Camera-type eye (tissue), 1 donor: Measurements from ENCODE around the gene HOXA11. TPM values are rescaled to one million over a fixed set of nuclear protein-coding genes. Genes with fewer than 3 reads are reported as not detected.

Experiments
- total RNA-seq: library from RNA; depleted of rRNA; stranded (reverse); fragments of >200 nt; gene quantifications from one replicate; pipeline ENCODE4 v1.2.3, GENCODE V29; 2014

Gene HOXA11
- total RNA-seq: not detected

DNA sequence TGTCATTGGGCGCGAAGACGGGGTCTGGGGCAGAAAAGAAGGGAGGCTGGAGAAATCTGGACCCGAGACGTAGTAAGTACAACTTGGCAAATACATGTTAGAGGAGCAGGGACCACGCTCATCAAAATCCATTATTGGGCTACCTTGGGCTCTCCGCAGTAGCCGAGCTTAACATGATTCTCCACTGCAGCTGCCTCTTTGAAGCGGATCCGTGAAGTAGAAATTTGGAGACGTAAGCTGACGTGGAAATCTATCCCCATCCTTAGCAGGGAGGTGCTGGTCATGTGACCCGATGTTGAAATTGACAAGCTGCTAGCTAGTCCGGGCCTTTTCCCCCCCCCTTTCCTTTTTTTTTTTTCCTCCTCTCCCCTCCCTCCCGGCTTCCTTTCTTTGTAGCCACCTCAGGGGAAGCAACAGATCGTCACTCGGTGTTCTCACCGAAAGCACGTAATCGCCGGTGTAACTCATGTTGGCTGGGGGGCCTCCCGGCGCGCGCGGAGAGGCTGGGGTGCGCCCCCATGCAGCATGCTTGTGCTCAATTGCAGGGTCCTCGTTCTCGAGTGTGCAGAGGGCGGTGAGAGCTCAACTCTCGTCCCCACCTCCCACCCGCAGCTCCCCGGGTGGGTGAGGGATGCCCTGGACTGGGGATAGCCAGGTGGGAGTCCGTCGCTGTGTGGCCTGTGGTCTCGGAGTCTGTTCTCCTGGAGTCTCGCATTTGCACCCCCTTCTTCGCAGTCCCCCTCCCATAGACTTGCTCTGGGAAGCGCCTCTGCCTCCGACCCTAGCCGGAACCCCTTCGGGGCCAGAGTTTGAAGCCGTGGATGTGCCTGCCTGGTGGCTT, at the start of gene HOXA11:
HOXA11 (minus strand) TSS at position 220 of the 841 bp plus-strand sequence; CDS start at position 132, 88 bp downstream.

DNA sequence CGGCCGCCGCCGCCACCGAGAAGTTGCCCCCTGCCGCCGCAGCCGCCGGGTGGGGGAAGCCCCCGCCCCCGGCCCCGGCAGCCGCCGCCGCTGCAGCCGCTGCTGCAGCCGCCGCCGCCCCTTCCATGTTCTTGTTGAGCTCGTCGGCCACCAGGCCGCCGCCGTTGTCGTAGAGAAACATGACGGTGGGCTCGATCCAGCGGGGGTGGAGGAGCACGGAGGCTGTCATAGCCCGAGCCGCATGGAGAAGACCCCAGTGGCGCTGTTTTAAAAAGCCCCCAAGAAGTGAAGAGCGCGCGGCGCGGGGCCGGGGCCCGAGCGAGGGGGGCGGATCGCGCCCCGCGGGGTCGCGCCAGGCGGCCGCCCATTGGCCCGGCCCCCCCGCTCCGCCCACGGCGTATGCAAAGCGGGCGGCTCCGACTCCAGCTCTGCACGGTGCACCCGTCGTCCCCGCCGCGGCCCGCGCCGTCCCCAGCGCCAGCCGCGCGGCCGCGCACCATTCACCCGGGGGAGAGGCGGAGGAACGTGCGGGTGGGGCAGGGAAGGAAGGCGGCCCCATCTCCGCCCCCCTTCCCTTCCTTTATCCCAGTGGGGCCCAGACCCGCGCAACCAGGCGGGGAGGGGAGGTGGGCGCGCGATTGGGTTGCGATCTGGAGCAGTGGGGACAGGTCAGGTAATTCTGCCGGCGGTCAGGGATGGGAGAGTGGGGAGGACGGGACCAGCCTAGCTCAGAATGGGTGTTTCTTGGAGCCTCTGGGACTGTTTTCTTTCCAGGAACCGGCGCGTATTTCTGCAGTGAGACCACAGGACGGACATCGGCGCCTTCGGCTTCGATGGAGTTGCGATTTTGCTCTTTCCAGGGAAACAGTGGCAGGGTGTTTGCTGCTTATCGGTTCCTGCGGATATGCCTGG, 15.1 kb upstream of the HOXA11 start, which contains the start of gene HOXA13:
HOXA13 (minus strand) TSS at position 243 of the 912 bp plus-strand sequence; CDS start at position 229, 14 bp downstream.

DNA sequence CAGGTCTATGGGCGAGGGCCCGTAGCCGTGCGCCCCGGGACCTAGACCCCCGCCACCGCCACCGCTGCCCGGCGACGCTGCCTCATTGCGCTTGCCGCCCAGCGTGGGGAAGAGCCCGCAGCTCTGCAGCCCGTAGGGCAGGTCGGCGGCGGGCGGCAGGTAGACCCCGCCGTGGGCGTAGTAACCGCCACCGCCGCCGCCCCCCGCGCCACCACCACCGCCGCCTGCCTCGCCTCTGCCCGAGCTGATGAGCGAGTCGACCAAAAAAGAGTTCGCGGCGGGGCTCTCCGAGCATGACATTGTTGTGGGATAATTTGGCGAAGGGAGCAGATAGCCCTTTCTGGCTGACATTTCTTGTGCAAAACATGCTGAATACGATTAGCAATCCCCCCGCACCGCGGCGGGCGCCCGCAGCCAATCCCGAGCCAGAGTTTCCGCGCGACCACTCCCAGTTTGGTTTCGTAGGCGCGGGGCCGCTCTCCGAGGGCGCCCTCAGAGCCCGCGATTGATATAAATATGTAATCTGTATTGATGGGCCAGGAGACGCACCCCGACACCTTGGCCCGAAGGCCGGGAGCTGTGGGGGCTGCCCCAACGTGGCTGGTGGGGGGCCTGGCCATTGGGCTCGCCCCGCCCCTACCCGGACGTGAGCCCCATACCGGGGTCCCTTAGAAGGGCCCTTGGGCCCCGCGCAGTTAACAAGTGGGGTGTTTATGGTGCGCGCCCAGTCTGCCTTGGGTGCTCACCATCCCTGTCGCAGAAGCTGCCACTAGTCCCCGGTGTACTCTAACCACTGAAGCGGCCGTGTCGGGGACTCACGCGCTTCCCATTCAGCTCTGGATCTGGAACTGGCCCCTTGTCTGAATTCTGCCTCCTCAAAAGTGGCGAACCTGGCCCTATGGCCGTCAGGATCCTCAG, 10.8 kb downstream of the HOXA11 start, which contains the start of gene HOXA10:
HOXA10 (minus strand) TSS at position 365 of the 918 bp plus-strand sequence; CDS start at position 351, 14 bp downstream.

DNA sequence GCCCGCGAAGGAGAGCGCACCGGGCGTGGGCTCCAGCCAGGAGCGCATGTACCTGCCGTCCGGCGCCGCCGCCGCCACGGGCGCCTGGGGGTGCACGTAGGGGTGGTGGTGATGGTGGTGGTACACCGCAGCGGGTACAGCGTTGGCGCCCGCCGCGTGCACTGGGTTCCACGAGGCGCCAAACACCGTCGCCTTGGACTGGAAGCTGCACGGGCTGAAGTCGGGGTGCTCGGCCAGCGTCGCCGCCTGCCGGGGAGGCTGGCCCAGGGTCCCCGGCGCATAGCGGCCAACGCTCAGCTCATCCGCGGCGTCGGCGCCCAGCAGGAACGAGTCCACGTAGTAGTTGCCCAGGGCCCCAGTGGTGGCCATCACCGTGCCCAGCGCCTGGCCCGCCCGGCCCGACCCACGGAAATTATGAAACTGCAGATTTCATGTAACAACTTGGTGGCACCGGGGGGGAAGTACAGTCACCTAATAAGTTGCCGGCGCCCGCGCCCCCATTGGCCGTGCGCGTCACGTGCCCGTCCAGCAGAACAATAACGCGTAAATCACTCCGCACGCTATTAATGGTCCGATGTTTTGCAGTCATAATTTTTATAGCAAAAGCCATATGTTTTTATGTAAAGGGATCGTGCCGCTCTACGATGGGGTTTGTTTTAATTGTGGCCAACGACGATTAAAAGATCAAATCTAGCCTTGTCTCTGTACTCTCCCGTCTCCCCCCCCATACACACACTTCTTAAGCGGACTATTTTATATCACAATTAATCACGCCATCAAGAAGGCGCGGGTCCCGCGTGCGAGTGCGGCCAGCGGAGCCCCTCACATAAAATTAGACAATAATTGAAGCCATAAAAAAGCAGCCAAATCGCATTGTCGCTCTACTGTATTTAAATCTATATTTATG, 19.7 kb downstream of the HOXA11 start, which contains the start of gene HOXA9:
HOXA9 (minus strand) TSS at position 449 of the 907 bp plus-strand sequence; CDS start at position 369, 80 bp downstream.

DNA sequence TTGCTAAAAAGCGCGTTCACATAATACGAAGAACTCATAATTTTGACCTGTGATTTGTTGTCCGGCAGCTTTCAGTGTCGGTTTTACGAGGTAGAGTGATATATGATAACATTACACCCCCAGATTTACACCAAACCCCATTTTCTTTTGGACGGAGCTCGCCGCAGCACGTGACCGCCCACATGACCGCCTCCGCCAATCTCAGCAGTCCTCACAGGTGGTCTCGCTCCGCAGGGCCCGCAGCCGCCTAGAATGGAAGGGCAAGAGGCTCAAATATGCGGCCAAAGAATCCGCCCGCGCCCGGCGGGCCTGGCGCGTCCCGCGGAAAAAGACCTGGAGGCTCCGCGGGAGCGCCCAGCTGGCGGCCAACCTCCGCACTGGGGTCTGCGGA, 28.5 kb downstream of the HOXA11 start, which contains the start of gene HOXA7:
HOXA7 (minus strand) TSS at position 168 of the 391 bp plus-strand sequence; CDS start at position 38, 130 bp downstream.

DNA sequence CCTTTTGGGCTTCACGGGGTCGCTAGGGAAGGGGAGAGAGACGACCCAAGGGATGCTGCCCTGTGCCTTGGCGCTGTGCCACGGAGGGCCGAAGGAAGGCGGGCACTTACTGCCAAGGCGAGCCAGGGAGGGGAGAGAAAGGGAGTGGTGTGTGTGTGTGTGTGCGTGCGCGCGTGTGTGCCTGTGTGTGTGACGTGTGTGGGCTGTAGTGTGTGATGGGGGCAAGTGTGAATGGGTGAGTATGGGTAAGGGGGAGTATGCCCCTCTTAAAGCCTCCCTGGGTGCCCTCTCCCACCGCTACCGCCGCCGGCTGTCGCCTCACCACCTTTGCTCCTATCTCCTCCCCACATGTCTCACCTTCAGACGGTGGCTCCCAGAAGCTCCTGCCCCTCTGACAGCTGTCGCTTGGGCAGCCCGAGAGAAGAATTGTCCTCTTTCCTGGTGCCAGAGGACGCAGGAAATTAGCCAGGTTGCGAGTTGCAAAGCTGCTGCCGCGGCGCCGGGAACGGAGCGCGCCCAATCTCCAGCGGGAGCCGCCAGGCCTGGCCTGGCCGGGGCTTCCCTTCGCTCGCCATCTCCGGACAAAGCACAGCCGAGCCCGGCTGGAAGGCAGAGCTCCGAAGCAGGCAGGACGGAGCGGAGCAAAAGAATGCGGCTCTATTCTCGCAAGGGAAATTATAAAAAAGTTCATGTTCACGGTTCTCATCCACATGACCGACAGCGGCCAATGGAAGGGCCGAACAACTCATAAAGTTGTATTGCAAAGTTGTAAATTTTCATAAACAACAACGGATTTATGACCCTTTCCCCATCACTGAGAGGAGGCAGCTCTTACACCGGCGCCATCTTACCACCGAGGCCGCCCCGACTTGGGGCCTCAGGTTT, 32.9 kb downstream of the HOXA11 start, which contains the start of gene HOXA3:
HOXA3 (minus strand) TSS at position 653 of the 885 bp plus-strand sequence. CDS start 41,943 bp downstream, outside the sequence.

DNA sequence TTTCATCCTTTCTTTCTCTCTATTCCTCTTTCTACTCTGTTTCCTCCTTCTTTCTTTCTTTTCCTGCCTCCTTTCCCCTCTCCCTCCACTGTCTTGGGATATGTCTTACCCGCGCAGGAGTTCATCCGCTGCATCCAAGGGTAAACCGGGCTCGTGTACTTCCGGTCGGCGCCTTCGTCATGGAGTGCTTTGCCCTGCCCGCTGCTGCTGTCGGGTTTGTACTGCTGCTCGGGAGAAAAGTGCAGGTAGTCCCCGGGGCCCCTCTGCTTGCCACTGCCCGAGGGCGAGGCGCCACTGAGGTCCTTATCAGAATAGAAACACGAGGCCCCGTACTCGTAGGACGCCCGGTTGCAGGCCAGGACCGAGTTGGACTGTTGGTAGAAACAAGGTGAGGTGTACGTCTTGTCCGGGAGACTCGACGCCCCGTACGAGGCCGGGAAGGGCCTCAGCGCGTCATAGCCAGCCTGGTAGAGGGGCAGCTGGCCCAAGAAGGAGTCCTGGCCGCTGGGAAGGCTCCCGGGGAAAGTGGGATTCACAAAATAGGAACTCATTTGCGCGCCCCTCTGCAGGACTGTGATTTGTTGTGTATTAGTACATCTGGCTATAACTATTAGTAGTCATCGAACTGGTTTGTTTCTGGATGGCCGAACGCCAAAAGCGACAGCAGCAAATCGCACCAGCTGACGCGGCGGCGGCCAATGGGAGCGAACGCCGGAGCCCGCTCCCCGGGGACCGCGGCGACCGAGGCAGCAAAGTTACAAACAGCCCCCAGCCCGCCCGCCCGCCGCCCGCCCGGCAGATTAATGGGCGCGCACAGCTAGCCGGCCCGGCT, 37.6 kb downstream of the HOXA11 start, which contains the start of gene HOXA6:
HOXA6 (minus strand) TSS at position 576 of the 832 bp plus-strand sequence; CDS start at position 551, 25 bp downstream.

DNA sequence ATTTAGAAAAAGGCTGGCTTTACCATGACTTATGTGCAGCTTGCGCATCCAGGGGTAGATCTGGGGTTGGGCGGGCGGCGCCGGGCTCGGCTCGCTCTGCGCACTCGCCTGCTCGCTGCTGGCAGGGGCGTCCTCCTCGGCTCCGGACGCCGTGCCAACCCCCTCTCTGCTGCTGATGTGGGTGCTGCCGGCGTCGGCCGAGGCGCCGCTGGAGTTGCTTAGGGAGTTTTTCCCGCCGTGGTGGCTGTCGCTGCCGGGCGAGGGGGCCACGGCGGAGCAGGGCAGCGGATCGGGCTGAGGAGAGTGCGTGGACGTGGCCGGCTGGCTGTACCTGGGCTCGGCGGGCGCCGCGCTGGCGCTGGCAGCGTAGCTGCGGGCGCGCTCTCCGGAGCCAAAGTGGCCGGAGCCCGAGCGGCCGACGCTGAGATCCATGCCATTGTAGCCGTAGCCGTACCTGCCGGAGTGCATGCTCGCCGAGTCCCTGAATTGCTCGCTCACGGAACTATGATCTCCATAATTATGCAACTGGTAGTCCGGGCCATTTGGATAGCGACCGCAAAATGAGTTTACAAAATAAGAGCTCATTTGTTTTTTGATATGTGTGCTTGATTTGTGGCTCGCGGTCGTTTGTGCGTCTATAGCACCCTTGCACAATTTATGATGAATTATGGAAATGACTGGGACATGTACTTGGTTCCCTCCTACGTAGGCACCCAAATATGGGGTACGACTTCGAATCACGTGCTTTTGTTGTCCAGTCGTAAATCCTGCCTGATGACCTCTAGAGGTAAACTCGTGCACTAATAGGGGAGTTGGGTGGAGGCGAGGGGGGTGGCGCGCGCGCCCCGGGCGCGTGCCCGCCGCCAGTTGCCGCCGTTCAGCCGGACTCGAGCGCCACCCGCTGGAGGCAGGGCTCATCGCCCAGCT, 41.7 kb downstream of the HOXA11 start, which contains the start of gene HOXA5:
HOXA5 (minus strand) TSS at position 659 of the 927 bp plus-strand sequence; CDS start at position 585, 74 bp downstream.

Other genes with a start within 250 kb of the HOXA11 start
- 0.44 TPM for gene HOXA1, start 89.2 kb downstream of the HOXA11 start, total RNA-seq
- not detected for gene HOXA2, start 82.5 kb downstream of the HOXA11 start, total RNA-seq
- gene HOXA4, start 54.5 kb downstream of the HOXA11 start, total RNA-seq: not detected
- gene HOXA5, start 41.6 kb downstream of the HOXA11 start, total RNA-seq: not detected
- gene HOXA6, start 37.5 kb downstream of the HOXA11 start, total RNA-seq: not detected
- gene HOXA3, start 32.6 kb downstream of the HOXA11 start, total RNA-seq: not detected
- gene HOXA7, start 28.6 kb downstream of the HOXA11 start, total RNA-seq: not detected
- not detected for gene HOXA9, start 19.7 kb downstream of the HOXA11 start, total RNA-seq
- not detected for gene HOXA10, start 10.9 kb downstream of the HOXA11 start, total RNA-seq
- gene HOXA13, start 14.9 kb upstream of the HOXA11 start, total RNA-seq: 0.11 TPM
- gene EVX1, start 57.6 kb upstream of the HOXA11 start, total RNA-seq: not detected